HEK293 (cell line): Measurements from ENCODE around the gene CHRNA4.

ENCODE experiments used
- CTCF ChIA-PET: fragments of 350-600 bp; formaldehyde crosslinking; extraction: SDS; loops from one replicate; lab custom pipeline; 2021; ENCODE audit warnings: antibody characterized with exemption; lab: Yijun Ruan, JAX
- POLR2A ChIA-PET: fragments of 300-600 bp; formaldehyde crosslinking; extraction: SDS; loops from one replicate; lab custom pipeline; 2020; ENCODE audit warnings: antibody characterized with exemption, inconsistent platforms; lab: Yijun Ruan, JAX
- H3K27ac ChIP-seq: fragments of 200-500 bp; sonication (Bioruptor generic); 2 replicates; pipeline ENCODE4 v1.5.1; 2014; ENCODE audit warnings: low read depth, low read length, control low read depth, inconsistent platforms; ENCODE audit errors: extremely low read depth
- H3K36me3 ChIP-seq, 2 experiments: fragments of 200-500 bp in 1 of 2; sonication (Bioruptor generic) in 1 of 2; 1 replicate in 1 of 2; 2 replicates in 1 of 2; pipeline ENCODE4 v1.5.1; 2014 to 2017; ENCODE audit warnings: inconsistent platforms in 2 of 2, low read length in 2 of 2; ENCODE audit not compliant: control insufficient read depth in 2 of 2, insufficient read depth in 1 of 2
- H3K4me1 ChIP-seq: fragments of 200-500 bp; sonication (Bioruptor generic); 2 replicates; pipeline ENCODE4 v1.5.1; 2014; ENCODE audit warnings: mild to moderate bottlenecking, low read length, inconsistent platforms; ENCODE audit not compliant: control insufficient read depth, insufficient read depth
- H3K4me3 ChIP-seq: 2 replicates; pipeline ENCODE4 v1.5.1; 2011; ENCODE audit warnings: low read depth, mild to moderate bottlenecking, control low read depth, low read length, moderate library complexity
- H3K9me3 ChIP-seq: fragments of 200-500 bp; sonication (Bioruptor generic); 2 replicates; pipeline ENCODE4 v1.5.1; 2014; ENCODE audit warnings: low read depth, low read length, inconsistent platforms; ENCODE audit not compliant: control insufficient read depth, insufficient read depth
- ATF2 ChIP-seq: fragments of 450-650 bp; formaldehyde crosslinking; IDR thresholded peaks from 2 replicates; pipeline ENCODE4 v1.5.1; 2016; ENCODE audit warnings: missing biosample characterization, missing genetic modification characterization, low read depth
- CTCF ChIP-seq: fragments of 450-650 bp; formaldehyde crosslinking; IDR thresholded peaks from 2 replicates; pipeline ENCODE4 v1.5.1; 2016; ENCODE audit warnings: missing biosample characterization, missing genetic modification characterization
- OSR2 ChIP-seq: fragments of 450-650 bp; formaldehyde crosslinking; IDR thresholded peaks from 2 replicates; pipeline ENCODE4 v1.5.1; 2016; ENCODE audit warnings: missing biosample characterization, missing genetic modification characterization
- PATZ1 ChIP-seq: fragments of 450-650 bp; formaldehyde crosslinking; IDR thresholded peaks from 2 replicates; pipeline ENCODE4 v1.5.1; 2016; ENCODE audit warnings: missing biosample characterization, missing genetic modification characterization
- ZBTB10 ChIP-seq: fragments of 450-650 bp; formaldehyde crosslinking; IDR thresholded peaks from 2 replicates; pipeline ENCODE4 v1.5.1; 2016; ENCODE audit warnings: missing biosample characterization, missing genetic modification characterization
- ZBTB20 ChIP-seq: fragments of 450-650 bp; formaldehyde crosslinking; IDR thresholded peaks from 2 replicates; pipeline ENCODE4 v1.5.1; 2016; ENCODE audit warnings: missing biosample characterization, missing genetic modification characterization
- ZBTB26 ChIP-seq: fragments of 450-650 bp; formaldehyde crosslinking; optimal IDR thresholded peaks from 2 replicates; pipeline ENCODE3; 2016; ENCODE audit warnings: missing biosample characterization, mild to moderate bottlenecking, missing genetic modification characterization
- ZBTB8A ChIP-seq: fragments of 450-650 bp; formaldehyde crosslinking; IDR thresholded peaks from 2 replicates; pipeline ENCODE4 v1.5.1; 2016; ENCODE audit warnings: missing biosample characterization, missing genetic modification characterization
- ZIC2 ChIP-seq: fragments of 450-650 bp; formaldehyde crosslinking; IDR thresholded peaks from 2 replicates; pipeline ENCODE4 v1.5.1; 2016; ENCODE audit warnings: missing biosample characterization, missing genetic modification characterization
- ZNF112 ChIP-seq: fragments of 450-650 bp; formaldehyde crosslinking; IDR thresholded peaks from 2 replicates; pipeline ENCODE4 v1.5.0; 2017; ENCODE audit warnings: missing biosample characterization, missing genetic modification characterization
- ZNF121 ChIP-seq: fragments of 450-650 bp; formaldehyde crosslinking; IDR thresholded peaks from 2 replicates; pipeline ENCODE4 v1.5.1; 2016; ENCODE audit warnings: missing biosample characterization, missing genetic modification characterization
- ZNF184 ChIP-seq: fragments of 450-650 bp; IDR thresholded peaks from 2 replicates; pipeline ENCODE4 v1.5.1; 2018; ENCODE audit warnings: missing biosample characterization, mild to moderate bottlenecking, missing genetic modification characterization
- ZNF513 ChIP-seq: fragments of 450-650 bp; IDR thresholded peaks from 2 replicates; pipeline ENCODE4 v1.5.1; 2018; ENCODE audit warnings: missing biosample characterization, missing genetic modification characterization
- ZNF654 ChIP-seq: fragments of 450-650 bp; formaldehyde crosslinking; IDR thresholded peaks from 2 replicates; pipeline ENCODE4 v1.5.1; 2016; ENCODE audit warnings: low read depth, missing biosample characterization, missing genetic modification characterization
- ZNF658 ChIP-seq: fragments of 450-650 bp; formaldehyde crosslinking; IDR thresholded peaks from 2 replicates; pipeline ENCODE4; 2016; ENCODE audit warnings: missing biosample characterization, missing genetic modification characterization
- ZNF837 ChIP-seq: fragments of 450-650 bp; formaldehyde crosslinking; IDR thresholded peaks from 2 replicates; pipeline ENCODE4 v1.5.1; 2016; ENCODE audit warnings: missing biosample characterization, missing genetic modification characterization
- TF ChIP-seq, protein P1 (sequence below): fragments of 450-650 bp; formaldehyde crosslinking; IDR thresholded peaks from 2 replicates; pipeline ENCODE4 v1.5.1; 2016; ENCODE audit warnings: missing biosample characterization, missing genetic modification characterization, borderline replicate concordance
- TF ChIP-seq, protein P2 (sequence below): fragments of 450-650 bp; formaldehyde crosslinking; IDR thresholded peaks from 2 replicates; pipeline ENCODE4 v1.5.1; 2017; ENCODE audit warnings: missing biosample characterization, missing genetic modification characterization

Gene CHRNA4

DNA sequence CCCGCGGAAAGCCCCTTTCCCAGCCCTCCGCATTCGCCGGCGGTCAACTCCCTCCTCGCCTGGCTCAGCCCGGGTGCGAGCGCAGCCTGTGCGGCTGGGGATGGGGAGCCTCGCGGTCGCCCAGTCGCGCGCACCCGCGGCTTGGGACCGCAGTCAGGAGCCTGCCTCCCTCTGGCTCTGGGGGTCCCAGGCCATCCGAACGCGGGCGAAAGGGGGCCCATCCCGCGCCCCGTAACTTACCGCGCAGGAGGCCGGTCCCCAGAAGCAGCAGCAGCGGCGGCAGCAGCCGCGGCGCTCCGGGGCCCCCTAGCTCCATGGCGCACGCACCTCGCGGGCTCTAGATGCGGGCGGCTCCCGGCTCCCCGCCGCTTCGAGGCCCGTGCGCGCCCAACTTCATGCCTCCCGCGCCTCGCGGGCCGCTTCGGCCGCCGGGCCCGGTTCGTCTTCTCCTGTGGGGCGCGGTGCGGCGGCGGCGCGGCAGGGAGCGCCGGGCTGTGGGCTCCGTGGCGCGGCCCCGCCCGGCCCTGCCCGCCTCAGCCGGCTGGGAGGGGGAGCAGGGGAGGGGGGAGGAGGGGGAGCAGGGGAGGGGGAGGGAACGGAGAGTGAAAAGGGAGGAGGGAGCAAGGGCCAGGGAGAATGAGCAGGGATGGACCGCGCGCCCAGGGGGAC lies at the start of gene CHRNA4:
TSS of gene CHRNA4 (minus strand) at position 500 of the 669 bp plus-strand sequence. CDS start at position 316, 184 bp downstream.
- Histone ChIP-seq H3K36me3 (no peaks in the 10 kb centered on the region), H3K4me3 (no peak within 1 kb of the TSS), H3K27ac (no peak within 1 kb of the TSS), H3K9me3 (no peaks in the 10 kb centered on the region), H3K4me1 (no peaks in the 10 kb centered on the region)
- ChIA-PET POLR2A (no interaction called here), CTCF (no interaction called here)
- no peak for TF ChIP-seq ZBTB10
- peak; percentile 79 for TF ChIP-seq ZBTB26
- TF ChIP-seq, protein P1, sequence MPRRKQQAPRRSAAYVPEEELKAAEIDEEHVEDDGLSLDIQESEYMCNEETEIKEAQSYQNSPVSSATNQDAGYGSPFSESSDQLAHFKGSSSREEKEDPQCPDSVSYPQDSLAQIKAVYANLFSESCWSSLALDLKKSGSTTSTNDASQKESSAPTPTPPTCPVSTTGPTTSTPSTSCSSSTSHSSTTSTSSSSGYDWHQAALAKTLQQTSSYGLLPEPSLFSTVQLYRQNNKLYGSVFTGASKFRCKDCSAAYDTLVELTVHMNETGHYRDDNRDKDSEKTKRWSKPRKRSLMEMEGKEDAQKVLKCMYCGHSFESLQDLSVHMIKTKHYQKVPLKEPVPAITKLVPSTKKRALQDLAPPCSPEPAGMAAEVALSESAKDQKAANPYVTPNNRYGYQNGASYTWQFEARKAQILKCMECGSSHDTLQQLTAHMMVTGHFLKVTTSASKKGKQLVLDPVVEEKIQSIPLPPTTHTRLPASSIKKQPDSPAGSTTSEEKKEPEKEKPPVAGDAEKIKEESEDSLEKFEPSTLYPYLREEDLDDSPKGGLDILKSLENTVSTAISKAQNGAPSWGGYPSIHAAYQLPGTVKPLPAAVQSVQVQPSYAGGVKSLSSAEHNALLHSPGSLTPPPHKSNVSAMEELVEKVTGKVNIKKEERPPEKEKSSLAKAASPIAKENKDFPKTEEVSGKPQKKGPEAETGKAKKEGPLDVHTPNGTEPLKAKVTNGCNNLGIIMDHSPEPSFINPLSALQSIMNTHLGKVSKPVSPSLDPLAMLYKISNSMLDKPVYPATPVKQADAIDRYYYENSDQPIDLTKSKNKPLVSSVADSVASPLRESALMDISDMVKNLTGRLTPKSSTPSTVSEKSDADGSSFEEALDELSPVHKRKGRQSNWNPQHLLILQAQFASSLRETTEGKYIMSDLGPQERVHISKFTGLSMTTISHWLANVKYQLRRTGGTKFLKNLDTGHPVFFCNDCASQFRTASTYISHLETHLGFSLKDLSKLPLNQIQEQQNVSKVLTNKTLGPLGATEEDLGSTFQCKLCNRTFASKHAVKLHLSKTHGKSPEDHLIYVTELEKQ (tag by site-specific recombination), result no peak
- no peak for TF ChIP-seq ZNF654
- TF ChIP-seq ZNF121, result no peak
- TF ChIP-seq OSR2 (tag by site-specific recombination), result no peak
- no peak for TF ChIP-seq ZNF513
- no peak; the same call in 1 of the 2 replicates for TF ChIP-seq ZBTB20 (tag by site-specific recombination)
- no peak for TF ChIP-seq ZNF837
- no peak for TF ChIP-seq ZNF658 (tag by site-specific recombination)
- 0 out of 2 replicates have a peak, but pooled peaks have one; percentile 15 for TF ChIP-seq PATZ1 (tag by site-specific recombination)
- no peak for TF ChIP-seq ZNF184
- peak; percentile 33; the same call in 1 of the 2 replicates for TF ChIP-seq ZBTB8A (tag by site-specific recombination)
- TF ChIP-seq, protein P2, sequence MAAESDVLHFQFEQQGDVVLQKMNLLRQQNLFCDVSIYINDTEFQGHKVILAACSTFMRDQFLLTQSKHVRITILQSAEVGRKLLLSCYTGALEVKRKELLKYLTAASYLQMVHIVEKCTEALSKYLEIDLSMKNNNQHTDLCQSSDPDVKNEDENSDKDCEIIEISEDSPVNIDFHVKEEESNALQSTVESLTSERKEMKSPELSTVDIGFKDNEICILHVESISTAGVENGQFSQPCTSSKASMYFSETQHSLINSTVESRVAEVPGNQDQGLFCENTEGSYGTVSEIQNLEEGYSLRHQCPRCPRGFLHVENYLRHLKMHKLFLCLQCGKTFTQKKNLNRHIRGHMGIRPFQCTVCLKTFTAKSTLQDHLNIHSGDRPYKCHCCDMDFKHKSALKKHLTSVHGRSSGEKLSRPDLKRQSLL, result peak; percentile 53; the same call in 1 of the 2 replicates
- peak; percentile 13; the same call in 1 of the 2 replicates for TF ChIP-seq ZIC2 (tag by site-specific recombination)
- TF ChIP-seq CTCF (tag by site-specific recombination), result peak; percentile 43; the same call in 1 of the 2 replicates
- no peak for TF ChIP-seq ATF2 (tag by site-specific recombination)
- TF ChIP-seq ZNF112 (tag by site-specific recombination), result no peak
